ENCODE measurements around the gene TAS2R4. TPM values are rescaled to one million over a fixed set of nuclear protein-coding genes. Genes with fewer than 3 reads are reported as not detected.
"Not testable (repeated sequence)": the region's sequence is repeated elsewhere in the genome, so short reads cannot be mapped to it uniquely, and the experiment has no call there.

The TAS2R4 gene
- total RNA-seq, 1 experiment from 2014 or later: 0.72 TPM

- TF ChIP-seq ZBTB43 (CRISPR knock-in tag; IDR thresholded peaks at IDR 0.05) (no peak), CBFB (CRISPR knock-in tag; IDR thresholded peaks at IDR 0.05; ENCODE audit: low read depth) (no peak), ZNF263 (CRISPR knock-in tag; IDR thresholded peaks at IDR 0.05; ENCODE audit: low read depth) (no peak), ZNF317 (CRISPR knock-in tag; IDR thresholded peaks at IDR 0.05; ENCODE audit: borderline replicate concordance, low read depth) (no peak), ATF2 (CRISPR knock-in tag; IDR thresholded peaks at IDR 0.05; ENCODE audit: borderline replicate concordance, low read depth) (no peak), USF2 (CRISPR knock-in tag; IDR thresholded peaks at IDR 0.05) (no peak), GTF2I (CRISPR knock-in tag; conservative IDR thresholded peaks at IDR 0.05) (no peak), ATF6 (CRISPR knock-in tag; IDR thresholded peaks at IDR 0.05) (no peak), ZNF281 (CRISPR knock-in tag; IDR thresholded peaks at IDR 0.05) (no peak), KAT7 (CRISPR knock-in tag; IDR thresholded peaks at IDR 0.05; ENCODE audit: borderline replicate concordance) (no peak)
Observed at GRCh38 chr7:141820067-141820466, 43.6 kb downstream of the TAS2R4 start (continued).

GRCh38 chr7:141822432-141822831, 46.0 kb downstream of the TAS2R4 start:
- ATAC-seq; POLR2A ChIA-PET; H3K4me3 Mint-ChIP-seq; DNase-seq (ENCODE audit: low spot score); H3K27ac Mint-ChIP-seq; H3K27me3 Mint-ChIP-seq (ENCODE audit: low read depth); CTCF ChIA-PET; H3K4me1 Mint-ChIP-seq: not testable (repeated sequence)
- H3K36me3 Mint-ChIP-seq: peaks cover 42% of the 10 kb centered on the region
- H3K9me3 Mint-ChIP-seq: peaks cover 57% of the 10 kb centered on the region

Other genes with a start within 250 kb of the TAS2R4 start
- 32.2 to 43.0 TPM (median 37.4 TPM) in 3 replicates for gene AGK, start 225.3 kb upstream of the TAS2R4 start, total RNA-seq (2021)
- 20.6 to 22.1 TPM (median 20.8 TPM) in 3 replicates for gene DENND11, start 74.5 kb upstream of the TAS2R4 start, total RNA-seq (2021)
- gene WEE2, start 68.3 kb upstream of the TAS2R4 start, total RNA-seq (2021): 0.04 to 0.07 TPM in 2 of 3 replicates, not detected in the other
- gene SSBP1, start 38.3 kb upstream of the TAS2R4 start, total RNA-seq (2021): 221 to 245 TPM (median 222 TPM) in 3 replicates
- 0.71 to 1.5 TPM (median 1.2 TPM) in 3 replicates for gene TAS2R3, start 12.6 kb upstream of the TAS2R4 start, total RNA-seq (2021)
- gene TAS2R5, start 13.5 kb downstream of the TAS2R4 start, total RNA-seq (2021): 0.90 to 1.8 TPM (median 1.4 TPM) in 3 replicates
- gene PRSS37, start 64.8 kb downstream of the TAS2R4 start, total RNA-seq (2021): not detected in 3 replicates
- gene OR9A4, start 139.7 kb downstream of the TAS2R4 start, total RNA-seq (2021): not detected in 3 replicates
- not detected in 3 replicates for gene CLEC5A, start 170.3 kb downstream of the TAS2R4 start, total RNA-seq (2021)
- gene TAS2R38, start 197.1 kb downstream of the TAS2R4 start, total RNA-seq (2021): 0.16 to 0.23 TPM in 2 of 3 replicates, not detected in the other
- 0.14 to 0.16 TPM (median 0.15 TPM) in 3 replicates for gene MGAM, start 219.2 kb downstream of the TAS2R4 start, total RNA-seq (2021)

Data from WTC11 (cell line).